Measurements from ENCODE around the gene OLFML2B. TPM values are rescaled to one million over a fixed set of nuclear protein-coding genes. Genes with fewer than 3 reads are reported as not detected.
A peak's percentile ranks its signal among the peaks of the same experiment; 100 is the strongest.

Gene OLFML2B
- total and polyA plus RNA-seq, 7 experiments from 2014 or later: 0.07 to 0.47 (median 0.27) TPM; not detected in 2

GRCh38 chr1:162015196-162015595 is 8.5 kb downstream of the OLFML2B start:
- Mint-ChIP-seq H3K4me1 (no peaks in the 10 kb centered on the region), H3K36me3 (no peaks in the 10 kb centered on the region), H3K27ac (no peak overlapping the region), H3K4me3 (no peak overlapping the region), H3K9me3 (peaks cover 0 to 18% (median 3%) of the 10 kb centered on the region in 11 donors), H3K27me3 (peaks cover 0 to under 1% (median 0%) of the 10 kb centered on the region in 5 donors)
- ChIA-PET CTCF (interaction anchor here (1.6 kb wide), 1 partner anchor 22 kb away, joined by 3 read pairs; no protein-coding TSS in a partner anchor), POLR2A (no interaction called here)
- DNase-seq (no peak), ATAC-seq (no peak)
- no peaks in the 10 kb centered on the region for H3K4me1 ChIP-seq (ENCODE audit: control insufficient read depth in 2 of 2, insufficient read depth in 2 of 2, low read length in 2 of 2)
- no peak overlapping the region for H3K4me3 ChIP-seq (ENCODE audit: low read length)
- H3K9me3 ChIP-seq (ENCODE audit: control insufficient read depth in 2 of 3, low read length in 3 of 3): no peaks in the 10 kb centered on the region
- H3K27me3 ChIP-seq (ENCODE audit: control insufficient read depth in 2 of 2, insufficient read depth in 2 of 2, low read length in 2 of 2): no peaks in the 10 kb centered on the region
- H3K36me3 ChIP-seq (ENCODE audit: control insufficient read depth in 2 of 3, insufficient read depth in 3 of 3, low read length in 3 of 3): no peaks in the 10 kb centered on the region
- H3K27ac ChIP-seq (ENCODE audit: low read depth, low read length): no peak overlapping the region
- intact Hi-C loops (cut with micrococcal nuclease): no loop called here

GRCh38 chr1:162014202-162014601 is 9.5 kb downstream of the OLFML2B start:
- intact Hi-C loops (cut with micrococcal nuclease): no loop called here
- CTCF ChIA-PET: interaction anchor here (1.6 kb wide), 1 partner anchor 23 kb away, joined by 3 read pairs; no protein-coding TSS in a partner anchor
- Mint-ChIP-seq H3K4me3 (no peak overlapping the region), H3K27ac (no peak overlapping the region), H3K9me3 (peaks cover 0 to 18% (median 3%) of the 10 kb centered on the region in 11 donors), H3K36me3 (no peaks in the 10 kb centered on the region), H3K27me3 (peaks cover 0 to 4% (median 0%) of the 10 kb centered on the region in 5 donors), H3K4me1 (no peaks in the 10 kb centered on the region)
- POLR2A ChIA-PET: interaction anchor here (0.6 to 0.9 kb wide), 2 partner anchors 23 to 201 kb away, joined by 3 read pairs; no protein-coding TSS in a partner anchor
- H3K4me3 ChIP-seq (ENCODE audit: low read length): no peak overlapping the region
- no peaks in the 10 kb centered on the region for H3K4me1 ChIP-seq (ENCODE audit: control insufficient read depth in 2 of 2, insufficient read depth in 2 of 2, low read length in 2 of 2)
- ATAC-seq: no peak
- no peaks in the 10 kb centered on the region for H3K9me3 ChIP-seq (ENCODE audit: control insufficient read depth in 2 of 3, low read length in 3 of 3)
- no peak overlapping the region for H3K27ac ChIP-seq (ENCODE audit: low read depth, low read length)
- no peaks in the 10 kb centered on the region for H3K27me3 ChIP-seq (ENCODE audit: control insufficient read depth in 2 of 2, insufficient read depth in 2 of 2, low read length in 2 of 2)
- DNase-seq: no peak
- no peaks in the 10 kb centered on the region for H3K36me3 ChIP-seq (ENCODE audit: control insufficient read depth in 2 of 3, insufficient read depth in 3 of 3, low read length in 3 of 3)

GRCh38 chr1:162013289-162013688 is 10.4 kb downstream of the OLFML2B start:
- H3K4me1 Mint-ChIP-seq: no peaks in the 10 kb centered on the region
- Histone ChIP-seq H3K4me1 (ENCODE audit: control insufficient read depth in 2 of 2, insufficient read depth in 2 of 2, low read length in 2 of 2) (no peaks in the 10 kb centered on the region), H3K27ac (ENCODE audit: low read depth, low read length) (no peak overlapping the region), H3K27me3 (ENCODE audit: control insufficient read depth in 2 of 2, insufficient read depth in 2 of 2, low read length in 2 of 2) (no peaks in the 10 kb centered on the region), H3K36me3 (ENCODE audit: control insufficient read depth in 2 of 3, insufficient read depth in 3 of 3, low read length in 3 of 3) (no peaks in the 10 kb centered on the region), H3K9me3 (ENCODE audit: control insufficient read depth in 2 of 3, low read length in 3 of 3) (no peaks in the 10 kb centered on the region), H3K4me3 (ENCODE audit: low read length) (no peak overlapping the region)
- DNase-seq (no peak), ATAC-seq (no peak)
- ChIA-PET POLR2A (no interaction called here), CTCF (interaction anchor here (1.6 kb wide), 1 partner anchor 24 kb away, joined by 3 read pairs; no protein-coding TSS in a partner anchor)
- peaks cover 0 to 4% (median 0%) of the 10 kb centered on the region in 5 donors for H3K27me3 Mint-ChIP-seq
- no peak overlapping the region for H3K4me3 Mint-ChIP-seq
- no peaks in the 10 kb centered on the region for H3K36me3 Mint-ChIP-seq
- peaks cover 0 to 18% (median 3%) of the 10 kb centered on the region in 11 donors for H3K9me3 Mint-ChIP-seq
- intact Hi-C loops (cut with micrococcal nuclease): no loop called here
- no peak overlapping the region for H3K27ac Mint-ChIP-seq

- Mint-ChIP-seq H3K4me1 (peaks cover 0 to 5% (median 0%) of the 10 kb centered on the region in 7 donors), H3K27ac (no peak overlapping the region), H3K36me3 (no peaks in the 10 kb centered on the region), H3K4me3 (no peak overlapping the region), H3K9me3 (peaks cover 0 to 15% (median 3%) of the 10 kb centered on the region in 11 donors), H3K27me3 (peaks cover 0 to 4% (median 0%) of the 10 kb centered on the region in 5 donors)
- POLR2A ChIA-PET: interaction anchor here (0.6 kb wide), 1 partner anchor 36 kb away, joined by 3 read pairs; no protein-coding TSS in a partner anchor
- no peaks in the 10 kb centered on the region for H3K27me3 ChIP-seq (ENCODE audit: control insufficient read depth in 2 of 2, insufficient read depth in 2 of 2, low read length in 2 of 2)
- DNase-seq (no peak), ATAC-seq (no peak)
- no peaks in the 10 kb centered on the region for H3K9me3 ChIP-seq (ENCODE audit: control insufficient read depth in 2 of 3, low read length in 3 of 3)
- no peaks in the 10 kb centered on the region for H3K4me1 ChIP-seq (ENCODE audit: control insufficient read depth in 2 of 2, insufficient read depth in 2 of 2, low read length in 2 of 2)
- intact Hi-C loops (cut with micrococcal nuclease): no loop called here
- H3K27ac ChIP-seq (ENCODE audit: low read depth, low read length): no peak overlapping the region
- CTCF ChIA-PET: no interaction called here
- H3K36me3 ChIP-seq (ENCODE audit: control insufficient read depth in 2 of 3, insufficient read depth in 3 of 3, low read length in 3 of 3): no peaks in the 10 kb centered on the region
- H3K4me3 ChIP-seq (ENCODE audit: low read length): no peak overlapping the region
Measured at GRCh38 chr1:162011337-162012012, 12.2 kb downstream of the OLFML2B start.

GRCh38 chr1:162010175-162010506 is 13.5 kb downstream of the OLFML2B start:
- no peak overlapping the region for H3K27ac ChIP-seq (ENCODE audit: low read depth, low read length)
- intact Hi-C loops (cut with micrococcal nuclease): no loop called here
- DNase-seq: no peak
- H3K27ac Mint-ChIP-seq: peak overlapping the region in 1 of 9 donors; percentile 51
- H3K36me3 Mint-ChIP-seq: peaks cover 0 to under 1% (median 0%) of the 10 kb centered on the region in 5 donors
- no peak overlapping the region for H3K4me3 ChIP-seq (ENCODE audit: low read length)
- ATAC-seq: no peak
- H3K4me1 ChIP-seq (ENCODE audit: control insufficient read depth in 2 of 2, insufficient read depth in 2 of 2, low read length in 2 of 2): no peaks in the 10 kb centered on the region
- H3K27me3 ChIP-seq (ENCODE audit: control insufficient read depth in 2 of 2, insufficient read depth in 2 of 2, low read length in 2 of 2): no peaks in the 10 kb centered on the region
- H3K27me3 Mint-ChIP-seq: peaks cover 0 to 4% (median under 1%) of the 10 kb centered on the region in 5 donors
- H3K4me1 Mint-ChIP-seq: peaks cover 0 to 5% (median 0%) of the 10 kb centered on the region in 7 donors
- no peaks in the 10 kb centered on the region for H3K36me3 ChIP-seq (ENCODE audit: control insufficient read depth in 2 of 3, insufficient read depth in 3 of 3, low read length in 3 of 3)
- H3K9me3 Mint-ChIP-seq: peaks cover 0 to 15% (median 3%) of the 10 kb centered on the region in 11 donors
- CTCF ChIA-PET: no interaction called here
- POLR2A ChIA-PET: no interaction called here
- no peaks in the 10 kb centered on the region for H3K9me3 ChIP-seq (ENCODE audit: control insufficient read depth in 2 of 3, low read length in 3 of 3)
- H3K4me3 Mint-ChIP-seq: no peak overlapping the region

- H3K36me3 Mint-ChIP-seq: peaks cover 0 to 5% (median 0%) of the 10 kb centered on the region in 5 donors
- H3K27ac ChIP-seq (ENCODE audit: low read depth, low read length): no peak overlapping the region
- ChIA-PET CTCF (no interaction called here), POLR2A (no interaction called here)
- no peaks in the 10 kb centered on the region for H3K36me3 ChIP-seq (ENCODE audit: control insufficient read depth in 2 of 3, insufficient read depth in 3 of 3, low read length in 3 of 3)
- no peak overlapping the region for H3K4me3 Mint-ChIP-seq
- peaks cover 0 to 15% (median 3%) of the 10 kb centered on the region in 11 donors for H3K9me3 Mint-ChIP-seq
- no peak overlapping the region for H3K4me3 ChIP-seq (ENCODE audit: low read length)
- ATAC-seq (no peak), DNase-seq (no peak)
- intact Hi-C loops (cut with micrococcal nuclease): no loop called here
- no peaks in the 10 kb centered on the region for H3K4me1 ChIP-seq (ENCODE audit: control insufficient read depth in 2 of 2, insufficient read depth in 2 of 2, low read length in 2 of 2)
- peak overlapping the region in 1 of 9 donors; percentile 51 for H3K27ac Mint-ChIP-seq
- H3K4me1 Mint-ChIP-seq: peaks cover 2 to 9% (median 4%) of the 10 kb centered on the region in 7 donors
- peaks cover 0 to 4% (median 3%) of the 10 kb centered on the region in 5 donors for H3K27me3 Mint-ChIP-seq
- H3K27me3 ChIP-seq (ENCODE audit: control insufficient read depth in 2 of 2, insufficient read depth in 2 of 2, low read length in 2 of 2): no peaks in the 10 kb centered on the region
- H3K9me3 ChIP-seq (ENCODE audit: control insufficient read depth in 2 of 3, low read length in 3 of 3): no peaks in the 10 kb centered on the region
Measured at GRCh38 chr1:162009501-162010174, 14.0 kb downstream of the OLFML2B start.
